Astrocyte (in vitro differentiated cells and primary cell): Measurements from ENCODE around the gene STYX.

Experiments used
- EZH2 ChIP-seq: IDR thresholded peaks from 2 replicates; pipeline ENCODE4 v1.6.1; 2012; ENCODE audit warnings: mild to moderate bottlenecking, low read length, inconsistent platforms; ENCODE audit not compliant: insufficient read depth
- TF ChIP-seq, protein P1 (sequence below): IDR thresholded peaks from 2 replicates; pipeline ENCODE4 v1.5.1; 2011; ENCODE audit warnings: low read depth, mild to moderate bottlenecking, inconsistent platforms, low read length, moderate library complexity; ENCODE audit not compliant: insufficient read depth

- TF ChIP-seq, protein P1, sequence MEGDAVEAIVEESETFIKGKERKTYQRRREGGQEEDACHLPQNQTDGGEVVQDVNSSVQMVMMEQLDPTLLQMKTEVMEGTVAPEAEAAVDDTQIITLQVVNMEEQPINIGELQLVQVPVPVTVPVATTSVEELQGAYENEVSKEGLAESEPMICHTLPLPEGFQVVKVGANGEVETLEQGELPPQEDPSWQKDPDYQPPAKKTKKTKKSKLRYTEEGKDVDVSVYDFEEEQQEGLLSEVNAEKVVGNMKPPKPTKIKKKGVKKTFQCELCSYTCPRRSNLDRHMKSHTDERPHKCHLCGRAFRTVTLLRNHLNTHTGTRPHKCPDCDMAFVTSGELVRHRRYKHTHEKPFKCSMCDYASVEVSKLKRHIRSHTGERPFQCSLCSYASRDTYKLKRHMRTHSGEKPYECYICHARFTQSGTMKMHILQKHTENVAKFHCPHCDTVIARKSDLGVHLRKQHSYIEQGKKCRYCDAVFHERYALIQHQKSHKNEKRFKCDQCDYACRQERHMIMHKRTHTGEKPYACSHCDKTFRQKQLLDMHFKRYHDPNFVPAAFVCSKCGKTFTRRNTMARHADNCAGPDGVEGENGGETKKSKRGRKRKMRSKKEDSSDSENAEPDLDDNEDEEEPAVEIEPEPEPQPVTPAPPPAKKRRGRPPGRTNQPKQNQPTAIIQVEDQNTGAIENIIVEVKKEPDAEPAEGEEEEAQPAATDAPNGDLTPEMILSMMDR, result no peak
- no peak for TF ChIP-seq EZH2
Measured at GRCh38 chr14:52791223-52792096, 61.5 kb downstream of the STYX start, which contains the start of gene GNPNAT1.
